ENCODE data around the gene DHRSX. TPM values are rescaled to one million over a fixed set of nuclear protein-coding genes. Genes with fewer than 3 reads are reported as not detected.

Gene DHRSX
- total and polyA plus RNA-seq, 9 of the 15 experiments (the other 6 are each of a cell fraction or from before 2014, with no cell fraction given): 0.59 to 11.0 (median 6.2) TPM

DNA sequence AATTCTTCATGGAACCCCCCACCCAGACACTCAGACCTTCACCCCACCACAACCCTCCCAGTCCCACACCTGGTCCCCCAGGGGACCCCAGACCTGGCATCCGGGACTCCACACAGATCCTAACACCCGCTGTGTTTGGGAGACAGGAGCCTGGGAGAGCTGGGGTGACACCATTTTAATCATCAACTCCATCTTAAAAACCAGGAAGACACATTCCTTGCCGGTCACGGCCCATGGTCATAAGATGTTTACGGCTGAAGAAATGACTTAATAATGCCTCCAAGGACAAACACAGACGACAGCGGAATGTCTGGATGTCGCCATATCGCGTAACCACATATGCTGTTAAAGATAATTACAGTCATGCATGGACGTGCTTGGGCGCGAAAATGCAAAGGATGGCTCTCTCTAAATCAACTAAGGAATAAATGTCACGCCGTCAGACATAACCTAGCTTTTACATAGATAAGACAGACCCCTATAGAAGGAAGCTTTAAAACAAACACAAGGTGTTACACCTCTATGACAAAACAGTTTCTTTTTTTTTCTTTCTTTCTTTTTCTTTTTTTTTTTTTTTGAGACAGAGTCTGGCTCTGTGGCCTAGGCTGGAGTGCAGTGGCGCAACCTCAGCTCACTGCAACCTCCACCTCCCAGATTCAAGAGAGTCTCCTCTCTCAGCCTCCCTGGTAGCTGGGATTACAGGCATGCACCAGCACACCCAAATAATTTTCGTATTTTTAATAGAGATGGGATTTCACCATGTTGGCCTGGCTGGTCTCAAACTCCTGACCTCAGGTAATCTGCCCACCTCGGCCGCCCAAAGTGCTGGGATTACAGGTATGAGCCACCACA, 2.1 kb upstream of the DHRSX start (continued):
- TF ChIP-seq GATA2 (CRISPR knock-in tag; IDR thresholded peaks at IDR 0.05) (no peak), GMEB1 (CRISPR knock-in tag; IDR thresholded peaks at IDR 0.05) (peak; percentile 77), LARP7 (IDR thresholded peaks at IDR 0.05) (no peak), ZNF263 (CRISPR knock-in tag; IDR thresholded peaks at IDR 0.05; ENCODE audit: borderline replicate concordance) (no peak), POLR2AphosphoS2 (IDR thresholded peaks at IDR 0.05; ENCODE audit: low read length) (no peak), FOXA1 (IDR thresholded peaks at IDR 0.05; ENCODE audit: borderline replicate concordance) (no peak), ZNF318 (IDR thresholded peaks at IDR 0.05; ENCODE audit: borderline replicate concordance in 1 of 2, low read depth in 1 of 2) (no peak), CHCHD3 (CRISPR knock-in tag; IDR thresholded peaks at IDR 0.05) (no peak), ZNF23 (CRISPR knock-in tag; IDR thresholded peaks at IDR 0.05) (no peak), RFX1 (IDR thresholded peaks at IDR 0.05) (no peak)
- TF ChIP-seq, protein P1, sequence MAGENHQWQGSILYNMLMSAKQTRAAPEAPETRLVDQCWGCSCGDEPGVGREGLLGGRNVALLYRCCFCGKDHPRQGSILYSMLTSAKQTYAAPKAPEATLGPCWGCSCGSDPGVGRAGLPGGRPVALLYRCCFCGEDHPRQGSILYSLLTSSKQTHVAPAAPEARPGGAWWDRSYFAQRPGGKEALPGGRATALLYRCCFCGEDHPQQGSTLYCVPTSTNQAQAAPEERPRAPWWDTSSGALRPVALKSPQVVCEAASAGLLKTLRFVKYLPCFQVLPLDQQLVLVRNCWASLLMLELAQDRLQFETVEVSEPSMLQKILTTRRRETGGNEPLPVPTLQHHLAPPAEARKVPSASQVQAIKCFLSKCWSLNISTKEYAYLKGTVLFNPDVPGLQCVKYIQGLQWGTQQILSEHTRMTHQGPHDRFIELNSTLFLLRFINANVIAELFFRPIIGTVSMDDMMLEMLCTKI (IDR thresholded peaks at IDR 0.05; ENCODE audit: partially characterized antibody): no peak
- TF ChIP-seq, protein P2, sequence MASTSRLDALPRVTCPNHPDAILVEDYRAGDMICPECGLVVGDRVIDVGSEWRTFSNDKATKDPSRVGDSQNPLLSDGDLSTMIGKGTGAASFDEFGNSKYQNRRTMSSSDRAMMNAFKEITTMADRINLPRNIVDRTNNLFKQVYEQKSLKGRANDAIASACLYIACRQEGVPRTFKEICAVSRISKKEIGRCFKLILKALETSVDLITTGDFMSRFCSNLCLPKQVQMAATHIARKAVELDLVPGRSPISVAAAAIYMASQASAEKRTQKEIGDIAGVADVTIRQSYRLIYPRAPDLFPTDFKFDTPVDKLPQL (IDR thresholded peaks at IDR 0.05; ENCODE audit: extremely low read depth, insufficient read length): no peak
- TF ChIP-seq, protein P3, sequence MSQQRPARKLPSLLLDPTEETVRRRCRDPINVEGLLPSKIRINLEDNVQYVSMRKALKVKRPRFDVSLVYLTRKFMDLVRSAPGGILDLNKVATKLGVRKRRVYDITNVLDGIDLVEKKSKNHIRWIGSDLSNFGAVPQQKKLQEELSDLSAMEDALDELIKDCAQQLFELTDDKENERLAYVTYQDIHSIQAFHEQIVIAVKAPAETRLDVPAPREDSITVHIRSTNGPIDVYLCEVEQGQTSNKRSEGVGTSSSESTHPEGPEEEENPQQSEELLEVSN (IDR thresholded peaks at IDR 0.05; ENCODE audit: borderline replicate concordance in 1 of 2, extremely low read depth in 1 of 2, insufficient read depth in 1 of 2, insufficient read length in 1 of 2, low read depth in 1 of 2, low read length in 1 of 2, poor library complexity in 1 of 2, severe bottlenecking in 1 of 2): no peak
